Neural cell (in vitro differentiated cells): Measurements from ENCODE around the gene TPP1. TPM values are rescaled to one million over a fixed set of nuclear protein-coding genes. Genes with fewer than 3 reads are reported as not detected.

ENCODE experiments used
- H2AFZ ChIP-seq: fragments of 200-600, 300-800 bp; sonication (generic), shearing (Covaris generic); 2 replicates; pipeline ENCODE4 v1.6.0; 2014; ENCODE audit warnings: low read depth, mild to moderate bottlenecking, antibody characterized with exemption, low read length, moderate library complexity
- H3F3A ChIP-seq: fragments of 200-600 bp; shearing (Covaris generic); 2 replicates; pipeline ENCODE4 v1.6.1; 2016; ENCODE audit warnings: mild to moderate bottlenecking, moderate library complexity, mixed read lengths, antibody characterized with exemption, low read length; ENCODE audit not compliant: insufficient read depth, poor library complexity, severe bottlenecking
- H3K27ac ChIP-seq: fragments of 200-600, 300-800 bp; sonication (generic), shearing (Covaris generic); 2 replicates; pipeline ENCODE4 v1.5.1; 2014; ENCODE audit warnings: mild to moderate bottlenecking, low read length, moderate library complexity
- H3K27me3 ChIP-seq: fragments of 300-800, 200-600 bp; sonication (generic), shearing (Covaris generic); 2 replicates; pipeline ENCODE4 v1.6.0; 2014; ENCODE audit warnings: mild to moderate bottlenecking, low read depth, low read length, moderate library complexity; ENCODE audit not compliant: insufficient read depth
- H3K36me3 ChIP-seq: fragments of 300-800, 200-600 bp; sonication (generic), shearing (Covaris generic); 2 replicates; pipeline ENCODE4 v1.5.1; 2014; ENCODE audit warnings: mild to moderate bottlenecking, antibody characterized with exemption, low read length, moderate library complexity; ENCODE audit not compliant: insufficient read depth
- H3K4me2 ChIP-seq: fragments of 300-800, 200-600 bp; sonication (generic), shearing (Covaris generic); 2 replicates; pipeline ENCODE4 v1.6.0; 2014; ENCODE audit warnings: mild to moderate bottlenecking, low read length
- H3K4me3 ChIP-seq: fragments of 300-800, 200-600 bp; sonication (generic), shearing (Covaris generic); 2 replicates; pipeline ENCODE4 v1.5.1; 2014; ENCODE audit warnings: mild to moderate bottlenecking, low read length, moderate library complexity
- H3K79me2 ChIP-seq: fragments of 200-600 bp; shearing (Covaris generic); replicated peaks from 2 replicates; pipeline ENCODE4 v1.6.0; 2014; ENCODE audit warnings: mild to moderate bottlenecking, low read length, moderate library complexity; ENCODE audit not compliant: insufficient read depth
- H3K9ac ChIP-seq: fragments of 300-800, 200-600 bp; sonication (generic), shearing (Covaris generic); 2 replicates; pipeline ENCODE4 v1.6.1; 2016; ENCODE audit warnings: mild to moderate bottlenecking, low read length, mixed read lengths
- H3K9me2 ChIP-seq: fragments of 200-600 bp; shearing (Covaris generic); 2 replicates; pipeline ENCODE4 v1.6.1; 2016; ENCODE audit warnings: mild to moderate bottlenecking, low read length, mixed read lengths; ENCODE audit not compliant: insufficient read depth
- H3K9me3 ChIP-seq: fragments of 200-600, 300-800 bp; sonication (generic), shearing (Covaris generic); 2 replicates; pipeline ENCODE4 v1.6.1; 2016; ENCODE audit warnings: mild to moderate bottlenecking, mixed run types, low read length, moderate library complexity, mixed read lengths
- H4K20me1 ChIP-seq: fragments of 200-600 bp; shearing (Covaris generic); 2 replicates; pipeline ENCODE4 v1.6.1; 2016; ENCODE audit warnings: mild to moderate bottlenecking, mixed run types; ENCODE audit not compliant: insufficient read depth
- EP300 ChIP-seq: fragments of 450-650 bp; conservative IDR thresholded peaks from 2 replicates; pipeline ENCODE4 v1.6.1; 2014; ENCODE audit warnings: antibody characterized with exemption, mild to moderate bottlenecking, moderate library complexity; ENCODE audit not compliant: poor library complexity, severe bottlenecking
- EZH2 ChIP-seq: fragments of 200-600, 300-800 bp; shearing (Covaris generic), sonication (generic); IDR thresholded peaks from 2 replicates; pipeline ENCODE4 v1.6.1; 2014; ENCODE audit warnings: antibody characterized with exemption, low read length, borderline replicate concordance, mild to moderate bottlenecking; ENCODE audit not compliant: insufficient read depth, poor library complexity, severe bottlenecking
- MXI1 ChIP-seq: fragments of 450-650 bp; conservative IDR thresholded peaks from 2 replicates; pipeline ENCODE4 v1.6.1; 2014; ENCODE audit warnings: antibody characterized with exemption, mild to moderate bottlenecking; ENCODE audit not compliant: poor library complexity, severe bottlenecking
- POLR2AphosphoS5 ChIP-seq: IDR thresholded peaks from 2 replicates; pipeline ENCODE4 v1.6.1; 2012
- RAD21 ChIP-seq: fragments of 450-650 bp; conservative IDR thresholded peaks from 2 replicates; pipeline ENCODE4 v1.6.1; 2014; ENCODE audit warnings: antibody characterized with exemption, mild to moderate bottlenecking, moderate library complexity
- SMC3 ChIP-seq: fragments of 450-650 bp; conservative IDR thresholded peaks from 2 replicates; pipeline ENCODE4 v1.6.1; 2014; ENCODE audit warnings: antibody characterized with exemption, mild to moderate bottlenecking, moderate library complexity; ENCODE audit not compliant: poor library complexity
- TAF1 ChIP-seq: IDR thresholded peaks from 2 replicates; pipeline ENCODE4 v1.6.1; 2012; ENCODE audit warnings: low read depth
- polyA plus RNA-seq: library from polyadenylated mRNA; depleted of rRNA; stranded (reverse); fragments of >200 nt; gene quantifications from 2 replicates; pipeline ENCODE4 v1.2.3, GENCODE V29; 2014
- TF ChIP-seq, protein P1 (sequence below): fragments of 450-650 bp; IDR thresholded peaks from 2 replicates; pipeline ENCODE4 v1.5.1; 2014; ENCODE audit warnings: antibody characterized with exemption, mild to moderate bottlenecking, moderate library complexity; ENCODE audit not compliant: poor library complexity, severe bottlenecking
- TF ChIP-seq, protein P2 (sequence below): IDR thresholded peaks from 2 replicates; pipeline ENCODE4 v1.6.1; 2012; ENCODE audit warnings: borderline replicate concordance

Gene TPP1
- polyA plus RNA-seq, 1 donor from 2014 or later: 3.8 TPM

DNA sequence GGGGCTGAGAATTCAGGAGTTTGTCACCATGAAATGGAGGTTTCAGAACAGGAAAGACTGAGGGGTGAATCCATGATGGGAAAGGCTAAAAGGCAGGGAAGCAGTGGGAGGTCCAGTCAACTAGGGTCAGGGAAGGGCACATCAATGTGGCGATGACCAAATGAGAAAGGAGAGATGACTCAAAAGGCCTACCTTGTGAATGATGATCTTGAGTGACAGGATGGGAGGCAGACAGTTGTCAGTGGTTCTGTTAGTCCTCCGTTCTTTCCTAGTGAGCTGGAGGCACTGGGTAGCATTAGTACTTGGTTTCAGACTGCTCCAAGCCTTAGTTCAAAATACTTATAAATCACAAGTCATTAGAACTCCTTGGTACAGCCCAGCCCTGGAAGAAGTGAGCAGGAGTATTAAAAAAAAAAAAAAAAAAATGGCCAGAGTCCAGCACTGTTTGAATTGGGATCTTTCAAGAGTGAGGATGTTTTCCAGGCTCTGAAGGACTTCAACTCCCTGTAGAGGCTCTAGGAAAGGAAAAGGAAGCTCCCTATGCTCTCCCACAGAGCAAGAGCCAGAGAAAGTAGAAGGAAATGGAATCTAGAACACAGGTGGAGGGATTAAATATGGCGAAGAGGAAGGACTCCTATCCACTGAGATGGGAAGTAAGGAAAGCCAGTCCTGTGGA, 44.7 kb upstream of the TPP1 start:
- Histone ChIP-seq H3K36me3 (no peaks in the 10 kb centered on the region), H3K79me2 (no peaks in the 10 kb centered on the region), H3F3A (no peaks in the 10 kb centered on the region), H4K20me1 (no peaks in the 10 kb centered on the region), H3K27ac (no peak overlapping the region), H2AFZ (no peak overlapping the region), H3K4me2 (no peak overlapping the region), H3K4me3 (no peak overlapping the region), H3K9ac (no peak overlapping the region), H3K9me3 (no peaks in the 10 kb centered on the region), H3K27me3 (no peaks in the 10 kb centered on the region), H3K9me2 (no peaks in the 10 kb centered on the region)
- TF ChIP-seq TAF1 (no peak), POLR2AphosphoS5 (no peak), RAD21 (no peak), EZH2 (no peak), MXI1 (no peak), SMC3 (no peak), EP300 (no peak)
- TF ChIP-seq, protein P1, sequence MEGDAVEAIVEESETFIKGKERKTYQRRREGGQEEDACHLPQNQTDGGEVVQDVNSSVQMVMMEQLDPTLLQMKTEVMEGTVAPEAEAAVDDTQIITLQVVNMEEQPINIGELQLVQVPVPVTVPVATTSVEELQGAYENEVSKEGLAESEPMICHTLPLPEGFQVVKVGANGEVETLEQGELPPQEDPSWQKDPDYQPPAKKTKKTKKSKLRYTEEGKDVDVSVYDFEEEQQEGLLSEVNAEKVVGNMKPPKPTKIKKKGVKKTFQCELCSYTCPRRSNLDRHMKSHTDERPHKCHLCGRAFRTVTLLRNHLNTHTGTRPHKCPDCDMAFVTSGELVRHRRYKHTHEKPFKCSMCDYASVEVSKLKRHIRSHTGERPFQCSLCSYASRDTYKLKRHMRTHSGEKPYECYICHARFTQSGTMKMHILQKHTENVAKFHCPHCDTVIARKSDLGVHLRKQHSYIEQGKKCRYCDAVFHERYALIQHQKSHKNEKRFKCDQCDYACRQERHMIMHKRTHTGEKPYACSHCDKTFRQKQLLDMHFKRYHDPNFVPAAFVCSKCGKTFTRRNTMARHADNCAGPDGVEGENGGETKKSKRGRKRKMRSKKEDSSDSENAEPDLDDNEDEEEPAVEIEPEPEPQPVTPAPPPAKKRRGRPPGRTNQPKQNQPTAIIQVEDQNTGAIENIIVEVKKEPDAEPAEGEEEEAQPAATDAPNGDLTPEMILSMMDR: no peak
- TF ChIP-seq, protein P2, sequence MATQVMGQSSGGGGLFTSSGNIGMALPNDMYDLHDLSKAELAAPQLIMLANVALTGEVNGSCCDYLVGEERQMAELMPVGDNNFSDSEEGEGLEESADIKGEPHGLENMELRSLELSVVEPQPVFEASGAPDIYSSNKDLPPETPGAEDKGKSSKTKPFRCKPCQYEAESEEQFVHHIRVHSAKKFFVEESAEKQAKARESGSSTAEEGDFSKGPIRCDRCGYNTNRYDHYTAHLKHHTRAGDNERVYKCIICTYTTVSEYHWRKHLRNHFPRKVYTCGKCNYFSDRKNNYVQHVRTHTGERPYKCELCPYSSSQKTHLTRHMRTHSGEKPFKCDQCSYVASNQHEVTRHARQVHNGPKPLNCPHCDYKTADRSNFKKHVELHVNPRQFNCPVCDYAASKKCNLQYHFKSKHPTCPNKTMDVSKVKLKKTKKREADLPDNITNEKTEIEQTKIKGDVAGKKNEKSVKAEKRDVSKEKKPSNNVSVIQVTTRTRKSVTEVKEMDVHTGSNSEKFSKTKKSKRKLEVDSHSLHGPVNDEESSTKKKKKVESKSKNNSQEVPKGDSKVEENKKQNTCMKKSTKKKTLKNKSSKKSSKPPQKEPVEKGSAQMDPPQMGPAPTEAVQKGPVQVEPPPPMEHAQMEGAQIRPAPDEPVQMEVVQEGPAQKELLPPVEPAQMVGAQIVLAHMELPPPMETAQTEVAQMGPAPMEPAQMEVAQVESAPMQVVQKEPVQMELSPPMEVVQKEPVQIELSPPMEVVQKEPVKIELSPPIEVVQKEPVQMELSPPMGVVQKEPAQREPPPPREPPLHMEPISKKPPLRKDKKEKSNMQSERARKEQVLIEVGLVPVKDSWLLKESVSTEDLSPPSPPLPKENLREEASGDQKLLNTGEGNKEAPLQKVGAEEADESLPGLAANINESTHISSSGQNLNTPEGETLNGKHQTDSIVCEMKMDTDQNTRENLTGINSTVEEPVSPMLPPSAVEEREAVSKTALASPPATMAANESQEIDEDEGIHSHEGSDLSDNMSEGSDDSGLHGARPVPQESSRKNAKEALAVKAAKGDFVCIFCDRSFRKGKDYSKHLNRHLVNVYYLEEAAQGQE: no peak

DNA sequence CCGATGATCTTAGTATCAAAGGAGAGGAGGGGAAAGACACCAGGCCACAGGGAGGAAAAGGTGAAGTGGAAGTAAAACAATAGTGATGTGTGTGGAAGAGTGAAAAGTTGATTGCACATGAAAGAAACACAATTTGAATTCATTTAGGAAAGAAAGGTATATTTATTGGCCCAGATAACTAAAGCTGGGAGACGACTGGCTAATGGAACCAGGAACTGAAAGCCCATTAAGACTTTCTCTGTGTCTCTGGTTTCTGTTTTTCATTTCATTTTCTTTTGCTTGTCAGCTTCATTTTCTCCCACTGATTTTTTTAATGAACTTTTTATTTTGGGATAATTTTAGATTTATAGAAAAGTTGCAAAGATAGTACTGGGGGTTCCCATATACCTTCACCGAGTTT, 41.5 kb upstream of the TPP1 start:
- Histone ChIP-seq H3K9me3 (no peaks in the 10 kb centered on the region), H3K27ac (no peak overlapping the region)
- TF ChIP-seq, protein P1: no peak
- TF ChIP-seq MXI1 (no peak), POLR2AphosphoS5 (no peak), EP300 (no peak), SMC3 (no peak), TAF1 (no peak)
- TF ChIP-seq, protein P2: no peak

More for the DNA sequence above, 41.5 kb upstream of the TPP1 start:
- Histone ChIP-seq H3K36me3 (no peaks in the 10 kb centered on the region), H3F3A (no peaks in the 10 kb centered on the region), H3K27me3 (no peaks in the 10 kb centered on the region), H3K4me3 (no peak overlapping the region), H3K9ac (no peak overlapping the region), H3K4me2 (no peak overlapping the region), H4K20me1 (no peaks in the 10 kb centered on the region), H2AFZ (no peak overlapping the region), H3K79me2 (peaks cover 12% of the 10 kb centered on the region), H3K9me2 (no peaks in the 10 kb centered on the region)
